T-helper 1 cell (primary cell): Measurements from ENCODE around the gene C6.
"Not testable (repeated sequence)": the region's sequence is repeated elsewhere in the genome, so short reads cannot be mapped to it uniquely, and the experiment has no call there.

Source experiments
- DNase-seq, 5 donors: peaks; one replicate each; pipeline ENCODE4 v3.0.0-alpha.2; 2012 to 2020
- total RNA-seq, 4 donors: gene quantifications; one replicate each; lab custom pipeline; 2026; lab: John Stamatoyannopoulos, UW

Gene C6
- 0 reads per million in 4 donors for total RNA-seq

GRCh38 chr5:41213340-41213739 lies at the start of gene C6:
Gene C6, minus strand, starts transcription at chr5:41213532. Its CDS starts 10,302 bp downstream, at chr5:41203230.
- no peak for DNase-seq

GRCh38 chr5:41256400-41256799 lies 43.1 kb upstream of the C6 start:
- no peak for DNase-seq

- no peak for DNase-seq
These were observed 39.8 kb upstream of the C6 start for GRCh38 chr5:41253109-41253508.

- no peak for DNase-seq
These were observed 38.7 kb upstream of the C6 start for GRCh38 chr5:41252036-41252435.

- DNase-seq = no peak
These were observed 37.1 kb upstream of the C6 start for GRCh38 chr5:41250351-41250987.

GRCh38 chr5:41247135-41247534 lies 33.8 kb upstream of the C6 start:
- no peak for DNase-seq

GRCh38 chr5:41246376-41246775 lies 33.0 kb upstream of the C6 start:
- no peak for DNase-seq

GRCh38 chr5:41243558-41243957 lies 30.2 kb upstream of the C6 start:
- no peak for DNase-seq

- no peak for DNase-seq
These were observed 27.7 kb upstream of the C6 start for GRCh38 chr5:41240985-41241384.

- no peak for DNase-seq
These were observed 27.1 kb upstream of the C6 start for GRCh38 chr5:41240390-41240789.

GRCh38 chr5:41234475-41234874 lies 21.1 kb upstream of the C6 start:
- no peak for DNase-seq

- no peak for DNase-seq
These were observed 19.5 kb upstream of the C6 start for GRCh38 chr5:41232797-41233196.

GRCh38 chr5:41230276-41230675 lies 16.9 kb upstream of the C6 start:
- DNase-seq = not testable (repeated sequence)

- no peak for DNase-seq
These were observed 10.6 kb upstream of the C6 start for GRCh38 chr5:41223962-41224361.

GRCh38 chr5:41219658-41220269 lies 6.4 kb upstream of the C6 start:
- DNase-seq = no peak

GRCh38 chr5:41218929-41219657 lies 5.8 kb upstream of the C6 start:
- no peak for DNase-seq

GRCh38 chr5:41214182-41214581 lies 850 bp upstream of the C6 start:
- no peak for DNase-seq

- no peak for DNase-seq
These were observed 397 bp downstream of the C6 start for GRCh38 chr5:41212935-41213334.

- DNase-seq = no peak
These were observed 1.9 kb downstream of the C6 start for GRCh38 chr5:41211417-41211816.

GRCh38 chr5:41205475-41205874 lies 7.9 kb downstream of the C6 start:
- DNase-seq = not testable (repeated sequence)

GRCh38 chr5:41203033-41203432 lies 10.3 kb downstream of the C6 start:
- no peak for DNase-seq

GRCh38 chr5:41201082-41201772 lies 12.1 kb downstream of the C6 start:
- no peak for DNase-seq

GRCh38 chr5:41200506-41200905 lies 12.8 kb downstream of the C6 start:
- DNase-seq = no peak
